GM21717 (cell line): Measurements from ENCODE around the gene GLIS2.

Source experiments
- ATAC-seq: cut with Tn5 transposase; IDR thresholded peaks from one replicate; pipeline ENCODE4 v1.9.1; 2021; ENCODE audit warnings: mild to moderate bottlenecking, moderate library complexity; ENCODE audit not compliant: unreplicated experiment

Gene GLIS2

DNA sequence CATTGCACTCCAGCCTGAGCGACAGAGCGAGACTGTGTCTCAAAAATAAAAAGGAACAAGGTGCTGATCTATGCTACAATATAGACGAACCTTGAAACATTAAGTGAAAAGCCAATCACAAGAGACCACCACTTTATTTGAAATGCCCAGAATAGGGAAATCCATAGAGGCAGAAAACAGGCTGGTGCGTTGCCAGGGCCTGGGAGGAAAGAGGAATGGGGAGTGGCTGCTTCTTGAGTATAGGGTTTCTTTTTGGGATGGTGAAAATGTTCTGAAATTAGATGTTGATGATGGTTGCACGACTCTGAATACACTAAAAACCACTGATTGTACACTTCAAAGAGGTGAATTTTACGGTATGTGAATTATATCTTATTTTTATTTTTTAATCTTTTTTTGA, 20.3 kb upstream of the GLIS2 start:
- no peak for ATAC-seq

- no peak for ATAC-seq
These were observed 18.4 kb upstream of the GLIS2 start for GRCh38 chr16:4297480-4297879.

GRCh38 chr16:4298761-4299522, 16.9 kb upstream of the GLIS2 start:
- ATAC-seq, result no peak

DNA sequence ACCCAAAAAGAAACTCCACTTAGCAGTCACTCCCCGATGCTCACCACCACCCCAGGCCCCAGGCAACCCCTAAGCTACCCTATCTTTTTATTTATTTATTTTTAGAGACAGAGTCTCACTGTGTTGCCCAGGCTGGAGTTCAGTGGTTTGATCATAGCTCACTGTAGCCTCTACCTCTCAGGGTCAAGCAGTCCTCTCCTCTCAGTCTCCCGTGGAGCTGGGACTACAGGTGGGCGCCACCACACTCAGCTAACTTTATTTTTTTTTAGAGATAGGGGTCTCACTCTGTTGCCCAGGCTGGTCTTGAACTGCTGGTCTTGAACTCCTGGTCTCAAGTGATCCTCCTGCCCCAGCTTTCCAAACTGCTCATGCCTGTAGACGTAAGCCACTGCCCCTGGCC, 14.7 kb upstream of the GLIS2 start:
- ATAC-seq, result no peak

- no peak for ATAC-seq
These were observed 13.9 kb upstream of the GLIS2 start for GRCh38 chr16:4301968-4302367.

DNA sequence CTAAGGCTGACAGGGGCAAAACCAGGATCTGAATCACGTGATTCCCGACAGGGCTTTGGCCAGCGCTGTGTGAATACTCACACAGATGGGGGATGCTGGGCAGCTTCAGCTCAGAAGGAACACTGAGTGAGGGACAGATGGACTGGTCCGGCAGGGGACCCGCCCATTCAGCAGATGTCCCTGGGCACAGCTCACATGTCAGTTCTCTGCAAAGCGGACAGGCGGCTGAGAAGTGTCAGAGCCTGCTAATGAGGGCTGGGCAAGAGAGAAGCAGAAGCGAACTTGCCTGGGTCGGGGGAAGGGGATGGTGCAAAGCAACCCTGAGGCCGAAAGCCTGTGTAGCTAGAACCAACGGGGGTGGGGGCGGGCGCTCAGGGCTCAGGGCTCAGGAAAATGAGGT, 11.9 kb upstream of the GLIS2 start:
- no peak for ATAC-seq

DNA sequence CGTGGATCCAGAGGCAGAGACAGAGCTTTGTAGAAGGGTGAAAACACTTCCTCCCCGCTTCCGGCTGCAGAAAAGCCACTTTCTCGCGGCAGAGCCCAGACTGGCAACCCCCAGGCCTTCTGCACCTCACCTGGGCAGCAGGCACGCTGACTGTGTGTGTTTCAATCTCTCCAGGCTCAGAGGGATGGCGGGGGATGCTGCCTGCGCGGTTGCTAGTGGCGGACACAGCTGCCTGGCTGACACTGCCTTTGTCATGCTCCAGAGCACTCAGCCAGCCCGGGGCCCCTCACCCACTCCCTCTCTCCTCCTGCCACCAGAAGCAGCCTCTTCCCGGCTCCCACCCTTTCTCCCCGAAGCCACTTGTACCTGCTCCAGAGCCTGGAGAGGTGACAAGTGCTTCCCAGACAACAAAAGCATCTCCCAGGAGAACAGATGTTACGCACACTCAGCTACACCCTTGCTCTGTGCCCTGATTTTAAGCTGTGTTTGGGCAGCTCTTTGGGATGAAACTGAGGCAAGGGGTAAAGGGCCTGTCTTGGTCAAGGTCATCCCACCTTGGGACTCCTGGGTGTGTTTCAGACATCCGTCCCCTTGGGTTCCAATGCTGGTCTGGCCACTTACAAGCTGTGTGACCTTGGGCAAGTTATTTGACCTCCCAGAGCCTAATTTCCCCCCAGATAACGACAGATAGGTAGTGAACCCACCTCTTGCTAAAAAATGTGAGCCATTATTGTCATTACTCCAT, 9.2 kb upstream of the GLIS2 start:
- no peak for ATAC-seq

- peak; percentile 76 for ATAC-seq
These were observed 8.4 kb upstream of the GLIS2 start for GRCh38 chr16:4307215-4308037.

DNA sequence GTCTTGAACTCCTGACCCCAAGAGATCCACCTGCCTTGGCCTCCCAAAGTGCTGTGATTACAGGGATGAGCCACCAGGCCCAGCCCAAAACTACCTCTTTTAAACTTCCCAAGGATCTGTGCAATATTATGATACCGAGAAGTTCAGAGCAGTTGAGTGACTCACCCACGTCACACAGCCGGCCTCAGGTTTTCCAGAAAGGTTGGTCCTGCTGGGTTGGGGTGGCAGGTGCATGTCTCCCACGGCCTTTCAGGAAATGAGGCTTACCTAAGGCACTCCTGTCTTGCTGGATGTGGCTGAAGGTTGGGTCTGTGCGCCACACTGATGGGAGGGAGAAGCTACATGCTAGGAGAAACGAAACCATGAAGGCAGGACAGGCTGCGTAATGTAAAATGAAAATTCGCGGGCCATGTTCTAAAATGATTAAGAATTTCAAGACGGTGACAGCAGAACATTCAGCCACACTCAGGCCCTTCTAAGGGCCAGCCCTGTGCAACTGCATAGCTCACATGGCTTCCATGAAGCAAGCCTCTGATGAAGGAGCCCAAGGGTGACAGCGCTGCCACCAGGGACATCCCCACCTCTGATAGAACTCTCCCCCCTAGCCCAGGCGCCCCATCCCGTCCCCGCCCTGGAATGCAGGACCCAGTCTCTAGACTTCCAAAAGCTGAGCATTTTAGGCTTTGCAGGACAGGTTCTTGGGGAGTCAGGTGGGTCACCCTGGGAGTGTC, 6.6 kb upstream of the GLIS2 start:
- ATAC-seq, result no peak

- no peak for ATAC-seq
These were observed 6.0 kb upstream of the GLIS2 start for GRCh38 chr16:4309833-4310266.

- ATAC-seq, result no peak
These were observed 2.0 kb upstream of the GLIS2 start for GRCh38 chr16:4313563-4314531.

DNA sequence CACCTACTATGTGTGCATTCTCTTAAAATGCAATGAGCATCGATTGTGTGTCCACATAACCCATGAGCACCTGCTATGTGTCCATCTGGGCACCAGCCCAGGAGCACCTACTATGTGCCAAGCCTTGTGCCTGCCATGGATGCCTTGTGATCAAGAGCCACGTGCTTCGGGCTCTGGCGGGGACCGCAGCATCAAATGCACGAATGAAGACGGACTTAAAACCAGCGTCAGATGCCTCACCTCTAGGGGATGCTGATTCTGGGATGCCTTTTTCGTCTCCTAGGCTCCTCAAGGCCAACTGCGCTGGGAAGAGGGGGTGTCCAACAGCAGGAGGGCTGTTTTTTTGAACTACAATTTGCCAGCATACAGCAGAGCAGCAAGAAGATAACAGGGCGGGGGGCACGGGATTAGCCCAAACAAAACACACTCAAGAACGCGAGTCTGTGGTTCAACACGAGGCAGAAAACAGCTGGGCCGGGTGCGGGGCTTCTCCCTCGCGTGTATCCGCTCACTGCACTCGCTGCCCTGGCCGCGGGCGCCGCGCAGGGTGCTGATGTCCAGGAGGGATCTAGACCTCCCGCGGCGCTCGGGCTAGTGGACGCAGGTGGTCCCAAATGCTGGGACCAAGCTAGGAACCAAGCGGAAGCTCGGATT, 1.2 kb upstream of the GLIS2 start:
- no peak for ATAC-seq

DNA sequence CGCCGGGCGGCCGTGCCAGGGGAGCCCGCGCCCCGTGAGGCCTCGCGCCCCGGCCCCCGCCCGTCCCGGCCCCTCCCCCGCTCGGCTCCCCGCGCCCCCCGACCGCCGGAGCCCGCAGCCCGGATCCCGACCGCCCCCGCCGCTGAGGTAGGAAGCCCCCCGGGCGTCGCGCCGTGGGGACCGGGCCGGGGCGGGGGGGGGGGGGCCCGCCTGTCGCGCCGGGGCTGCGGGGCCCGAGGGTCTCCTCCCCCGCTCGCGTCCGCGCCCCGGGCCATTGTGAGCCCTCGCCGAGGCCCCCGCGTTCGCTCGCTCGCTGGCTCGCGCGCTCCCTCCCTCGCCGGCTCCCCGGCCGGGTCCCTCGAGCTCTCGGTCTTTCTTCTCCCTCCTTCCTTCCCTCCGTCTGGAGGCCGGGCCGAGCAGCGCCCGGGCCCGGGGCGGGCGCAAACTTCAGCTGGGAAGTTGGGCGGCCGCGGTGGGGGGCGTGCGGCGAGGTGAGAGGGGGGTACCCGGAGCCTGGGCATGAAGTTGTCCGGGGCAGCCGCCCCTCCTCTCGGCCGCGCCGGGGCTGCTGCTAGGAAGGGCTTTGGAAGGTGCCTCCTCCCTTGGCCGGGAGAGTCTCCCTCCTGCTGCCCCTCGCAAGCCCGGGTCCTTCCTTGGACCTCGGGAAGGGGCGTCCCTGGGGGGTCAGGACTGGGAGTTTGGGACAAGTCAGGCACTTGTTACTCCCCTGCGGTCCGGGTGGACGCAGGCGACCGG, 419 bp downstream of the GLIS2 start:
- no peak for ATAC-seq

DNA sequence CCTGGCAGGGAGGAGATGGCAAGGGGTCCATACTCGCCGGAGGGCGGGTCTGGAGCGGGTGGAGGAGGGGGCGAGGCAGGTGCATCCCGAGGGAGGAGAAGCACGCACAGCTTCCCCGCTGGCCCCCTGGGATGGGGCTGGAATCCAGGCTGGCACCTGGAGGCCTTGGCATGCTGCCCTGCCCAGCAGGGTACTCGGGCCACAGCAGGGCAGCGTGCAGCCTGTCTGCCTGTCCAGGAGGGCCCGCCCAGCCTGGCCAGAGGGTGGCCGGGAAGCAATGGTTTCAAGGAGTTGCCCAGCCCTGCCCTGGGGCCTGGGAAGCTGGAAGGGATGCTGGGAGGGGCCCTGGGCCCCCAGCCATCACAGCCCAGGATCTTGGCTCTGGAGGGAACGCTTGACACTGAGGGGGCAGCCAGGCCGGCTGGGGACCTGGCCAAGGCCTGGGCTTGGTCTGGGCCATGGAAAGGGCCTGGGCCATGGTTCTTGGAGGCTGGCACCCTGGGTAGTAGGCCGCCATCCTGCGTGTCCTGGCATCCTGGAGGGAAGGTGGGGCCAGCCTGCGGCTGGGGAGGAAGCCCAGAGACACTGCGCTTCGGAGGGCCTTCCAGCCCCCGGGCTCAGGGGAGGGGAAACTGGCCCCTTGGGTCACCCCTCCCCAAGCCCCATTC, 1.1 kb downstream of the GLIS2 start:
- ATAC-seq, result no peak

DNA sequence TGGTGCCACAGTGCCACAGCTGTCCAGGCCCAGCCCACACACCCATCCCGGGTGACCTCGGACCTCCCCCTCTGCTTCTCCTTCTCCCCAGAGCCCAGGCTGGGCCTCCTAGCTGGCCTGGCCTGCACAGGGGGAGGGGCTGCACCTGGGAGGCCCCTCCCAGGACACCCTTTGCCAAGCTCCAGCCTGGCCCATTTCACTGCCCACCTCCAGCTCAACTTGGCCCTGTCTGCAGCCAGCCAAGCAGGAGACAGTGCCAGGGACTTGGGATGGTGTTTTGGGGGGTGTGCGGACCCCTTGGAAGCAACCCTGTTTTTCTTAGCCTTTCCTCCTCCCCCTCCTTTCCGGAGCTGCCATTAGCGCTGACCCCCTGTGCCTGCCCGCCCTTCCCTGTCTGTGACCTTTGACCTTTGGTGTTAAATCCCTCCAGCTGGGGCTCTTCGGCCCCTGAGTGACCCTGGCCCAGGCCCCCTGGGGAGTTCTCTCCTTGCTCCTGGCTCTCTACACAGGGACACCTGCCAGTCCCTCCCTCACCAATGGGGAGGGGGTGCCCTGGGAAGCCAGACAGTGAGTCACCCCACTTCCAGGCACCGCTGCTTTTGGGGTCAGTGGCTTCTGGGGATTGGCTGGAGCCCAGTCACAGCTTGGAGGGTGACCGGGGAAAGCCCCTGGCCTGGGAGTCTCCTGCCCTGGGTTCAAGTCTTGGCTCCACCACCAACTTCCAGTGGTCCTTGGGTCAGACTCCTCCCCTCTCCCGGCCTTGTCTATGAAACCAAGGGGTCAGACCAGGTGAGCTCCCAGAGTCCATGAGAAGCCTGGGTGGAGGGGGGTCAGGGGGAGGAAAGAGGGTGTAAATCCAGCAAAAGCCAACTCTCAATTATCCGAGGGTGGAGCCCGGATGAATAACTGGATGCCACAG, 1.9 kb downstream of the GLIS2 start:
- ATAC-seq, result no peak

DNA sequence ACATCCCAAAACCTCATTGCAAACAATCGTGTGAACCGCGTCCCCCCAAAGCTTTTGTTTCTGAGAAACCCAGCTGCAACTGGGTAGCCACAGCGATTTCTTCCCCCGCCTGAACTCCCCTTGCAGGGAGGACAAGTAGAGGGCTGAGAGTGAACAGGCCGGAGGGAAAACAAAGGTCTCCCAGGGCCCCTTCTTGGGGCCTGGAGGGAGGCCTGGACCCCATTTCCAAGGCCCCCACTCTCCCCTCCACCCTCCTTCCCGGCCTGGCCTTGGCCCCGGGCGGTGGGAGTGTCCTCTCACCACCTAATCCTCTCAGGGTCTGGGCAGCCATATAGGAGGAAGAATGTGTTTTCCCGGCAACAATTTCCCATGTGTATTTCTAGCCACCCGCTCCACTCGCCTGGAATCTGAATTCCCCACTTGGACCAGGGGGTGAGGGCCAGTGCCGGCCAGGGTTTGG, 2.6 kb downstream of the GLIS2 start:
- no peak for ATAC-seq

DNA sequence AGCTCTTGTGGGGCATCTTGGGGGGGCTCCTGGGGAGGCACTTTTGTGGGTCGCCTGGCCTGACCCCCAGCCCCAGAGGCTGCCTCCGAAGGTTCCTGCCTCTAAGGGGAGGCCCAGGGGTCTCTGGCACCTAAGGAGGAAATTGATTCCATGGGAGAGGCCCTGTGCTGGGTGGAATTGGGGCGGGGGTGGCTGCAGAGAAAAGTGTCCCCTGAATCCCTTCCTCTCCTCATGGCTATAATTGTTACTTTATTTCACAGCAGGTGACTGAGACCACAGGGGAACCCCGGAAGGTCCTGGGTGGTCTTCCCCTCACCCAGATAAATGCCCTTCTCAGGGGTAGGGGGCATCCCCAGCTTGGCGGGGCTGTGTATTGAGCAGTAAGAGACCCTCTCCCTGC, 3.1 kb downstream of the GLIS2 start:
- ATAC-seq, result no peak
